ENCODE results near the gene USP34. TPM values are rescaled to one million over a fixed set of nuclear protein-coding genes. Genes with fewer than 3 reads are reported as not detected.

USP34 gene
- total RNA-seq, 1 experiment from 2014 or later = 101 TPM

DNA sequence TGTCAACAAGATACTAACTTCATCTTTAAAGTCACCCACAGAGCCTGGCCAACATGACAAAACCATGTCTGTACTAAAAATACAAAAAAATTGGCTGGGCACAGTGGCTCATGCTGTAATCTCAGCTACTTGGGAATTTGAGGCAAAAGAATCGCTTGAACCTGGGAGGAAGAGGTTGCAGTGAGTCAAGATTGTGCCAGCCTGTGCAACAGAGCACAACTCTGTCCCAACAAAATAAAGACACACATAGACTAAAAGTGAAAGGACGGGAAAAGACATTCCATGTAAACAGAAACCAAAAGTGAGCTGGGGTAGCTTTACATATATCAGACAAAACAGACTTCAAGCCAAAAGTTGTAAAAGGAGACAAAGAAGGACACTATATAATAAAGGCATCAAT, 34.8 kb downstream of the USP34 start:
- BruUV-seq (replicated peaks) = no TSS peak
- TF ChIP-seq, protein P1, sequence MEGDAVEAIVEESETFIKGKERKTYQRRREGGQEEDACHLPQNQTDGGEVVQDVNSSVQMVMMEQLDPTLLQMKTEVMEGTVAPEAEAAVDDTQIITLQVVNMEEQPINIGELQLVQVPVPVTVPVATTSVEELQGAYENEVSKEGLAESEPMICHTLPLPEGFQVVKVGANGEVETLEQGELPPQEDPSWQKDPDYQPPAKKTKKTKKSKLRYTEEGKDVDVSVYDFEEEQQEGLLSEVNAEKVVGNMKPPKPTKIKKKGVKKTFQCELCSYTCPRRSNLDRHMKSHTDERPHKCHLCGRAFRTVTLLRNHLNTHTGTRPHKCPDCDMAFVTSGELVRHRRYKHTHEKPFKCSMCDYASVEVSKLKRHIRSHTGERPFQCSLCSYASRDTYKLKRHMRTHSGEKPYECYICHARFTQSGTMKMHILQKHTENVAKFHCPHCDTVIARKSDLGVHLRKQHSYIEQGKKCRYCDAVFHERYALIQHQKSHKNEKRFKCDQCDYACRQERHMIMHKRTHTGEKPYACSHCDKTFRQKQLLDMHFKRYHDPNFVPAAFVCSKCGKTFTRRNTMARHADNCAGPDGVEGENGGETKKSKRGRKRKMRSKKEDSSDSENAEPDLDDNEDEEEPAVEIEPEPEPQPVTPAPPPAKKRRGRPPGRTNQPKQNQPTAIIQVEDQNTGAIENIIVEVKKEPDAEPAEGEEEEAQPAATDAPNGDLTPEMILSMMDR (IDR thresholded peaks at IDR 0.05; ENCODE audit: unreplicated experiment) = no peak
- Mint-ChIP-seq H3K4me3 (ENCODE audit: unreplicated experiment) (peak overlapping the region; percentile 16), H3K4me1 (ENCODE audit: insufficient read depth, unreplicated experiment) (peaks cover 49% of the 10 kb centered on the region), H3K27me3 (ENCODE audit: insufficient read depth, unreplicated experiment) (no peaks in the 10 kb centered on the region), H3K36me3 (ENCODE audit: insufficient read depth, unreplicated experiment) (peaks cover 5% of the 10 kb centered on the region), H3K27ac (ENCODE audit: low read depth, unreplicated experiment) (peak overlapping the region; percentile 17), H3K9me3 (ENCODE audit: unreplicated experiment) (no peaks in the 10 kb centered on the region)
- CTCF ChIA-PET = interaction anchor here (1.1 kb wide), 1 partner anchor 18 kb away, joined by 3 read pairs; no protein-coding TSS in a partner anchor
- POLR2A ChIA-PET = interaction anchor here (0.7 to 1.9 kb wide), 4 partner anchors 10 to 102 kb away, joined by 3 to 5 read pairs (median 3); partner anchors contain the start of gene XPO1
- DNase-seq (ENCODE audit: unreplicated experiment) = peak; percentile 45
- intact Hi-C loops (cut with micrococcal nuclease) = no loop called here

DNA sequence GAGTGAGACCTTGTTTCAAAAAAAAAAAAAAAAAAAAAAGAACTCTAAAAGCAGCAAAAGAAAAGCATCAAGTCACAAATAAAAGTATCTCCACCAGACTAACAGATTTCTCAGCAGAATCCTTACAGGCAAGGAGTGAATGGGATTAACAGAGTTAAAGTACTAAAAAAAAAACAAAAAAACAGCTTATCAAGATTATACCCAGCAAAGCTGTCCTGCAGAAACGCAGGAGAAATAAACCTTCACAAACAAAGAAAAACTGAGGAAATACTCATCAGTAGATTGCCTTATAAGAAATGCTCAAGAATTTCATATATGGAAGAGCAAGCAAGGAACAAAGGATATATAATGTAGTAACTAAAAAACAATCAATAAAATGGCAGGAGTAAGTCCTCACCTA, 35.6 kb downstream of the USP34 start:
- CTCF ChIA-PET = no interaction called here
- intact Hi-C loops (cut with micrococcal nuclease) = no loop called here
- Mint-ChIP-seq H3K36me3 (ENCODE audit: insufficient read depth, unreplicated experiment) (peaks cover 11% of the 10 kb centered on the region), H3K4me3 (ENCODE audit: unreplicated experiment) (no peak overlapping the region), H3K4me1 (ENCODE audit: insufficient read depth, unreplicated experiment) (peaks cover 54% of the 10 kb centered on the region), H3K27ac (ENCODE audit: low read depth, unreplicated experiment) (no peak overlapping the region), H3K27me3 (ENCODE audit: insufficient read depth, unreplicated experiment) (no peaks in the 10 kb centered on the region), H3K9me3 (ENCODE audit: unreplicated experiment) (no peaks in the 10 kb centered on the region)
- TF ChIP-seq, protein P1 (IDR thresholded peaks at IDR 0.05; ENCODE audit: unreplicated experiment) = no peak
- POLR2A ChIA-PET = interaction anchor here (1.1 to 1.9 kb wide), 2 partner anchors 14 to 33 kb away, joined by 3 to 5 read pairs; no protein-coding TSS in a partner anchor
- no peak for DNase-seq (ENCODE audit: unreplicated experiment)
- BruUV-seq (replicated peaks) = no TSS peak

DNA sequence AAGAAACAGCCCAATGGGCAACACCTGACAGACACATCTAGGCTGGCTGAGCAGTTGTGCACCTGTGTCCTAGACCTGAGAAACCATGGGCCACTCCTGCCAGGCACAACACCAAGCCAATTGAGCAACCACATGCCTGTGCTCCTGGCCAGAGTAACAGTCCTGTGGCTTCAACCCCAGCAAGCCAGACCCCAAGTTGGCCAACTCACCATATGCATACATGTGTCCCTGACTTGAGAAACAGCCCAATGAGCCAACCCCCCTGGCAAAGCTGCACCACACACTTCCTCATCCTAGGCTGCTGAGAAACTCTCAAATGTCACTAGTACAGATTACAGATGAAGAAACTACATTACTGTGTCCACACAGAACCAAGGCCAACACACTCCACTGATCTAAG, 36.6 kb downstream of the USP34 start:
- Mint-ChIP-seq H3K36me3 (ENCODE audit: insufficient read depth, unreplicated experiment) (peaks cover 11% of the 10 kb centered on the region), H3K4me3 (ENCODE audit: unreplicated experiment) (no peak overlapping the region), H3K27me3 (ENCODE audit: insufficient read depth, unreplicated experiment) (no peaks in the 10 kb centered on the region), H3K4me1 (ENCODE audit: insufficient read depth, unreplicated experiment) (peaks cover 49% of the 10 kb centered on the region), H3K27ac (ENCODE audit: low read depth, unreplicated experiment) (no peak overlapping the region), H3K9me3 (ENCODE audit: unreplicated experiment) (no peaks in the 10 kb centered on the region)
- TF ChIP-seq, protein P1 (IDR thresholded peaks at IDR 0.05; ENCODE audit: unreplicated experiment) = no peak
- BruUV-seq (replicated peaks) = no TSS peak
- CTCF ChIA-PET = interaction anchor here (0.6 kb wide), 1 partner anchor 16 kb away, joined by 3 read pairs; no protein-coding TSS in a partner anchor
- intact Hi-C loops (cut with micrococcal nuclease) = no loop called here
- POLR2A ChIA-PET = interaction anchor here (0.5 kb wide), 1 partner anchor 312 kb away, joined by 3 read pairs; no protein-coding TSS in a partner anchor
- DNase-seq (ENCODE audit: unreplicated experiment) = peak; percentile 12

DNA sequence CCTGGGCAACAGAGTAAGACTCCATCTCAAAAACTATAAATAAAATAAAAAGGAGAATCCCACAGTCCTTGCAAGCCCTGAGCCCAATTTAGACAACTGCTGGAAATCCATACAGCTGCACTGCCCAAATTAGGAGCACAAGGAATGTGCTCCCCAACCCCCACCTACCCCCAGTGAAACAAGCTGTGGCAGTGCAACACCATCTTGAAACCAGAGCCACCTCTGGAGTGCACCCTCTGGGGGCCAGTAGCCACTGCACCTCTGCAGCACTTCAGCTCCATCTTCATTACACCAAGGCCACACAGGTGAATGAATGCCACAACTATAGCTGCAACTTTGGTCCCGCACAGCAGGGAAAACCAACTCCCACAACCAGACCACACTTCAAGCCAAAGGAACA, 37.3 kb downstream of the USP34 start:
- Mint-ChIP-seq H3K36me3 (ENCODE audit: insufficient read depth, unreplicated experiment) (peaks cover 11% of the 10 kb centered on the region), H3K4me3 (ENCODE audit: unreplicated experiment) (no peak overlapping the region), H3K4me1 (ENCODE audit: insufficient read depth, unreplicated experiment) (peaks cover 43% of the 10 kb centered on the region), H3K27ac (ENCODE audit: low read depth, unreplicated experiment) (no peak overlapping the region), H3K9me3 (ENCODE audit: unreplicated experiment) (no peaks in the 10 kb centered on the region), H3K27me3 (ENCODE audit: insufficient read depth, unreplicated experiment) (no peaks in the 10 kb centered on the region)
- POLR2A ChIA-PET = no interaction called here
- no TSS peak for BruUV-seq (replicated peaks)
- TF ChIP-seq, protein P1 (IDR thresholded peaks at IDR 0.05; ENCODE audit: unreplicated experiment) = no peak
- CTCF ChIA-PET = interaction anchor here (0.6 to 1.8 kb wide), 2 partner anchors 13 to 15 kb away, joined by 3 to 7 read pairs; no protein-coding TSS in a partner anchor
- no peak for DNase-seq (ENCODE audit: unreplicated experiment)
- intact Hi-C loops (cut with micrococcal nuclease) = no loop called here

Measured in MCF 10A (cell line).